Skeletal muscle tissue (tissue), 4 donors: ENCODE measurements around the gene PHACTR4. TPM values are rescaled to one million over a fixed set of nuclear protein-coding genes. Genes with fewer than 3 reads are reported as not detected.
A peak's percentile ranks its signal among the peaks of the same experiment; 100 is the strongest.

Experiments used
- H3K27ac ChIP-seq: one replicate; pipeline ENCODE4 v1.7.0; 2013; ENCODE audit warnings: mild to moderate bottlenecking, low read depth, low read length, inconsistent platforms
- H3K27me3 ChIP-seq, 3 donors: one replicate each; pipeline ENCODE4 v1.7.0; 2013; ENCODE audit warnings: low read length in 3 of 3; ENCODE audit not compliant: control insufficient read depth in 3 of 3, insufficient read depth in 3 of 3
- H3K36me3 ChIP-seq, 3 donors: one replicate each; pipeline ENCODE4 v1.7.0; 2013; ENCODE audit warnings: low read length in 3 of 3; ENCODE audit not compliant: control insufficient read depth in 3 of 3, insufficient read depth in 3 of 3
- H3K4me1 ChIP-seq, 3 donors: one replicate each; pipeline ENCODE4 v1.7.0; 2013; ENCODE audit warnings: low read length in 3 of 3, mild to moderate bottlenecking in 3 of 3; ENCODE audit not compliant: control insufficient read depth in 3 of 3, insufficient read depth in 3 of 3
- H3K4me3 ChIP-seq, 3 donors: one replicate each; pipeline ENCODE4 v1.7.0; 2013; ENCODE audit warnings: low read length in 3 of 3
- H3K9ac ChIP-seq, 3 donors: one replicate each; pipeline ENCODE4 v1.7.0; 2013; ENCODE audit warnings: low read length in 3 of 3, mild to moderate bottlenecking in 3 of 3, moderate library complexity in 2 of 3, low read depth in 1 of 3
- H3K9me3 ChIP-seq, 3 donors: one replicate each; pipeline ENCODE4 v1.7.0; 2013; ENCODE audit warnings: low read length in 3 of 3; ENCODE audit not compliant: control insufficient read depth in 3 of 3
- total RNA-seq: library from RNA; depleted of rRNA; stranded (reverse); fragments of >200 nt; gene quantifications from one replicate; pipeline ENCODE4 v1.2.3, GENCODE V29; 2014
- donor health status: Osteomylitis.

Gene PHACTR4
- total RNA-seq, 1 donor from 2014 or later = 5.2 TPM

- Histone ChIP-seq H3K4me3 (no peak overlapping the region), H3K27ac (no peak overlapping the region), H3K27me3 (no peaks in the 10 kb centered on the region), H3K9me3 (no peaks in the 10 kb centered on the region), H3K36me3 (peaks cover 0 to 4% (median 0%) of the 10 kb centered on the region in 3 donors), H3K4me1 (peaks cover 0 to 8% (median 0%) of the 10 kb centered on the region in 3 donors), H3K9ac (no peak overlapping the region)
These were observed 52.2 kb downstream of the PHACTR4 start for GRCh38 chr1:28421744-28422143.

- Histone ChIP-seq H3K9me3 (no peaks in the 10 kb centered on the region), H3K27me3 (no peaks in the 10 kb centered on the region), H3K4me3 (no peak overlapping the region), H3K27ac (no peak overlapping the region), H3K4me1 (no peaks in the 10 kb centered on the region), H3K9ac (no peak overlapping the region), H3K36me3 (no peaks in the 10 kb centered on the region)
These were observed 57.3 kb downstream of the PHACTR4 start for GRCh38 chr1:28426831-28427230.

GRCh38 chr1:28428012-28428411 is 58.5 kb downstream of the PHACTR4 start:
- H3K36me3 ChIP-seq = no peaks in the 10 kb centered on the region
- no peaks in the 10 kb centered on the region for H3K9me3 ChIP-seq
- no peaks in the 10 kb centered on the region for H3K27me3 ChIP-seq
- H3K27ac ChIP-seq = no peak overlapping the region
- no peaks in the 10 kb centered on the region for H3K4me1 ChIP-seq
- H3K9ac ChIP-seq = no peak overlapping the region
- H3K4me3 ChIP-seq = no peak overlapping the region

GRCh38 chr1:28428990-28429520 is 59.5 kb downstream of the PHACTR4 start:
- no peak overlapping the region for H3K27ac ChIP-seq
- H3K9me3 ChIP-seq = no peaks in the 10 kb centered on the region
- no peaks in the 10 kb centered on the region for H3K27me3 ChIP-seq
- no peak overlapping the region for H3K4me3 ChIP-seq
- H3K36me3 ChIP-seq = no peaks in the 10 kb centered on the region
- no peak overlapping the region for H3K9ac ChIP-seq
- H3K4me1 ChIP-seq = no peaks in the 10 kb centered on the region

- Histone ChIP-seq H3K36me3 (no peaks in the 10 kb centered on the region), H3K4me1 (peaks cover 7 to 12% (median 10%) of the 10 kb centered on the region in 3 donors), H3K27me3 (no peaks in the 10 kb centered on the region), H3K27ac (no peak overlapping the region), H3K9me3 (no peaks in the 10 kb centered on the region), H3K9ac (no peak overlapping the region), H3K4me3 (no peak overlapping the region)
These were observed 66.8 kb downstream of the PHACTR4 start for GRCh38 chr1:28436211-28436769.

GRCh38 chr1:28437264-28437923 is 67.9 kb downstream of the PHACTR4 start:
- no peaks in the 10 kb centered on the region for H3K36me3 ChIP-seq
- peak overlapping the region; percentile 52 to 77 (median 55) for H3K4me3 ChIP-seq
- H3K9ac ChIP-seq = peak overlapping the region; percentile 17 to 69 (median 37)
- H3K9me3 ChIP-seq = no peaks in the 10 kb centered on the region
- peak overlapping the region; percentile 71 for H3K27ac ChIP-seq
- no peaks in the 10 kb centered on the region for H3K27me3 ChIP-seq
- H3K4me1 ChIP-seq = peaks cover 7 to 12% (median 10%) of the 10 kb centered on the region in 3 donors

GRCh38 chr1:28437924-28438699 is 68.6 kb downstream of the PHACTR4 start:
- H3K9ac ChIP-seq = peak overlapping the region; percentile 17 to 58 (median 37)
- H3K27me3 ChIP-seq = no peaks in the 10 kb centered on the region
- peak overlapping the region; percentile 52 to 77 (median 55) for H3K4me3 ChIP-seq
- no peaks in the 10 kb centered on the region for H3K36me3 ChIP-seq
- H3K27ac ChIP-seq = peak overlapping the region; percentile 71
- H3K4me1 ChIP-seq = peaks cover 7 to 12% (median 10%) of the 10 kb centered on the region in 3 donors
- no peaks in the 10 kb centered on the region for H3K9me3 ChIP-seq

GRCh38 chr1:28439320-28439719 is 69.8 kb downstream of the PHACTR4 start:
- no peak overlapping the region for H3K9ac ChIP-seq
- no peak overlapping the region for H3K4me3 ChIP-seq
- H3K4me1 ChIP-seq = peaks cover 7 to 12% (median 10%) of the 10 kb centered on the region in 3 donors
- H3K36me3 ChIP-seq = no peaks in the 10 kb centered on the region
- no peaks in the 10 kb centered on the region for H3K9me3 ChIP-seq
- H3K27me3 ChIP-seq = no peaks in the 10 kb centered on the region
- H3K27ac ChIP-seq = no peak overlapping the region

GRCh38 chr1:28441674-28442073 is 72.1 kb downstream of the PHACTR4 start:
- H3K4me1 ChIP-seq = peaks cover 7 to 12% (median 10%) of the 10 kb centered on the region in 3 donors
- H3K27ac ChIP-seq = no peak overlapping the region
- no peaks in the 10 kb centered on the region for H3K9me3 ChIP-seq
- no peaks in the 10 kb centered on the region for H3K36me3 ChIP-seq
- H3K4me3 ChIP-seq = no peak overlapping the region
- H3K27me3 ChIP-seq = no peaks in the 10 kb centered on the region
- no peak overlapping the region for H3K9ac ChIP-seq

- Histone ChIP-seq H3K27me3 (no peaks in the 10 kb centered on the region), H3K9me3 (no peaks in the 10 kb centered on the region), H3K36me3 (no peaks in the 10 kb centered on the region), H3K4me1 (no peaks in the 10 kb centered on the region), H3K9ac (no peak overlapping the region), H3K27ac (no peak overlapping the region), H3K4me3 (no peak overlapping the region)
These were observed 74.0 kb downstream of the PHACTR4 start for GRCh38 chr1:28443550-28443949.
